ENCODE measurements around the gene NHERF1. TPM values are rescaled to one million over a fixed set of nuclear protein-coding genes. Genes with fewer than 3 reads are reported as not detected.

NHERF1 gene
- total and polyA plus RNA-seq, 9 of the 15 experiments (the other 6 are each of a cell fraction or from before 2014, with no cell fraction given): 11.4 to 79.9 (median 36.9) TPM

- CTCF ChIA-PET (ENCODE audit: low intra/inter-chr PET ratio): interaction anchor here (0.6 to 5.8 kb wide), 7 partner anchors 46 to 1507 kb away, joined by 3 to 70 read pairs (median 13); no protein-coding TSS in a partner anchor
- H3K79me2 ChIP-seq (ENCODE audit: control insufficient read depth, insufficient read depth, low read length): no peaks in the 10 kb centered on the region
- WGBS (ENCODE audit: insufficient coverage, low coverage, missing lambda C conversion rate): 58% methylated on average over 11 of the region's 21 CpGs
- FAIRE-seq (no peak), ATAC-seq (no peak), DNase-seq (ENCODE audit: extremely low read depth in 1 of 4, low spot score in 3 of 4) (no peak)
- H3K9me1 ChIP-seq (ENCODE audit: control insufficient read depth, insufficient read depth, low read length): no peaks in the 10 kb centered on the region
- peaks cover 23% of the 10 kb centered on the region; the same call in 2 of the 3 replicates for H3K36me3 ChIP-seq (ENCODE audit: control insufficient read depth, insufficient read depth, low read length)
- H2AFZ ChIP-seq (ENCODE audit: low read depth, low read length): no peak overlapping the region
- no peak overlapping the region for H3K4me3 ChIP-seq
- peaks cover 0 to 4% of the 10 kb centered on the region in 2 experiments; a peak in 1 of 5 replicates for H3K4me1 ChIP-seq (replicated peaks in 1 of 2; ENCODE audit: control insufficient read depth in 2 of 2, insufficient read depth in 2 of 2, low read length in 2 of 2)
- no peak overlapping the region for H3K4me2 ChIP-seq (ENCODE audit: insufficient read depth, low read length)
- peak; percentile 23; the same call in 1 of the 2 replicates for TF ChIP-seq SPI1 (IDR thresholded peaks at IDR 0.05; ENCODE audit: borderline replicate concordance, low read depth, low read length)
- TF ChIP-seq THRAP3 (IDR thresholded peaks at IDR 0.05; ENCODE audit: borderline replicate concordance): no peak
- H3K27ac ChIP-seq (ENCODE audit: extremely low read depth, low read depth, low read length): no peak overlapping the region
- no peaks in the 10 kb centered on the region for H3K27me3 ChIP-seq (ENCODE audit: control insufficient read depth in 2 of 2, insufficient read depth in 2 of 2, low read length in 2 of 2)
- intact Hi-C loops (cut with micrococcal nuclease) (loop anchor here (1.0 kb wide), 2 partner anchors 75 to 170 kb away; no protein-coding TSS in a partner anchor), in situ Hi-C loops (cut with MboI) (loop anchor here (5.0 kb wide), 2 partner anchors 67 to 167 kb away; partner anchors contain the start of gene GRIN2C)
- H3K9me3 ChIP-seq (replicated peaks; ENCODE audit: control insufficient read depth, insufficient read depth, low read depth, low read length): no peaks in the 10 kb centered on the region
- POLR2A ChIA-PET: interaction anchor here (1.3 kb wide), 1 partner anchor 18 kb away, joined by 3 read pairs; no protein-coding TSS in a partner anchor
- no peak overlapping the region; a peak in 1 of 4 replicates for H3K9ac ChIP-seq (ENCODE audit: insufficient read depth in 1 of 2, low read depth in 2 of 2, low read length in 2 of 2)
- BruUV-seq (replicated peaks): no TSS peak
- no peaks in the 10 kb centered on the region for H4K20me1 ChIP-seq (replicated peaks; ENCODE audit: control insufficient read depth, insufficient read depth, low read length)
These were observed 42.0 kb downstream of the NHERF1 start for GRCh38 chr17:74790161-74791058.
